Epidermal melanocyte (primary cell): Measurements from ENCODE around the gene KY.

Source experiments
- DNase-seq: peaks from one replicate; pipeline ENCODE4 v3.0.0; 2011; ENCODE audit warnings: low spot score; ENCODE audit not compliant: insufficient read length

KY gene, protein sequence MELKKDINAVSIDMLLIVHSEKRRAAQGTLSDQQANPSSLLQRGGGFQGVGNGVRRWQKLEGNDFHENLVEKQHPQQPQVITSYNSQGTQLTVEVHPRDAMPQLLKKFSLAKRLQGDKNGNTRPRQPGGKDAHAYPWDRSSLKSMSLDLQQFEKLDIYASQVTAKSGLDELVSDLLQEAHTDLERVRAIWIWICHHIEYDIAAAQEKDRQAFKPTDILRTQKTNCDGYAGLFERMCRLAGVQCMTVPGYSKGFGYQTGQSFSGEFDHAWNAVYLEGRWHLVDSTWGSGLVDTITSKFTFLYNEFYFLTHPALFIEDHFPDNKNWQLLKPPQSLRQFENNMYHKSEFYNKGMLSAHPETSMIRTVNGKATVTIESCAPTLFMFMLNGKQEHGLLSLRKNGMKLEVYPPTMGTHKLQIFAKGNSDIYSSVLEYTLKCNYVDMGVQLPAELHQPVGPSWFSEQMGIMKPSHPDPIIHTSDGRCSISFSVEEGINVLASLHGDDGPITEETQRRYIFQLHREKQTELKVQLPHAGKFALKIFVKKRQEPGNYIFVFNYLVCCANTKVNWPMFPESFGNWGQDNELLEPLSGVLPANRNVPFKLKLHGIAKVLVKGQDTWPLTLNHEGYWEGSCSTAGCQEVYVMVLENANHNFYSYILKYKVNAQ

DNA sequence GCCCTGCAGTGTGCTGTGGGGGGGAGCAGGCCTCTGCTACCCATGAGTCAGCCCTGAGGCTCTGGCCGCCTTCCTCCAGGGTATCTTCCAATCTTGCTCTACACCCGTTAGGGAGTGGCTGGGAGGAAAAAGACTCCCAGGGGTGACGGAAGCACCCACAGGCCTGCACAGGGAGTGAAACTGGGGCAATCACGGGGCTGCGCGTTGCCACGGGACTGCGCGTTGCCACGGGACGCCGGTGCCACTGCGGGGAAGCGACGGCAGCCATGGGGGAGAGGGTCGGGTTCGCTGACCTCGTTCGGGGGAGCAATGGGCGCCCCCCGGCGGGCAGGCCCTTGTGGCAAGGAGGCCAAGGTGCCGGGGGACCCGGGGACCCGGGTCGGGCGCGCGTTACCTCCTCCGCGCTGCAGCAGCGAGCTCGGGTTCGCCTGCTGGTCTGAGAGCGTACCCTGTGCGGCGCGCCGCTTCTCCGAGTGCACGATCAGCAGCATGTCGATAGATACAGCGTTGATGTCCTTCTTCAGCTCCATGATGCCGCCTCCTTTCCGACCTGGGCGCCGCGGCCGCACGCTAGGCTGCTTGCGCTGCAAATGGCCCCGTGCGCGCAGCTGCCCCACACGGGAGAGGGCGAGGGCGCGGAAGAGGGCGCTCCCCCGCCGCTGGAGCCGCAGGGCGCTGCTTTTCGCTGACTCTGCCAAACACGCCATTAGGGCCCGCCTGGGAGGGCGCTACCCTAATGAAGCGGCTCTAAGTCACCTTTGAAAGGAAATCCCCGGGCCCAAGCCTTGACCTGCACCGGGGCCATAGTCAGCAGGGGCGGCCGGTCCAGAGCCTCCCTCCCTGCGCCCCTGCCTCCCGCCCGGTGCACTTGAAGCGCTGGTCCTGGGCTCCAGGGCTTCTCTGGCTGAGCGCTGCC is at the start of gene KY:
TSS of gene KY (minus strand) at position 592 of the 916 bp plus-strand sequence. CDS start at position 530, 62 bp downstream.
- no peak for DNase-seq

DNA sequence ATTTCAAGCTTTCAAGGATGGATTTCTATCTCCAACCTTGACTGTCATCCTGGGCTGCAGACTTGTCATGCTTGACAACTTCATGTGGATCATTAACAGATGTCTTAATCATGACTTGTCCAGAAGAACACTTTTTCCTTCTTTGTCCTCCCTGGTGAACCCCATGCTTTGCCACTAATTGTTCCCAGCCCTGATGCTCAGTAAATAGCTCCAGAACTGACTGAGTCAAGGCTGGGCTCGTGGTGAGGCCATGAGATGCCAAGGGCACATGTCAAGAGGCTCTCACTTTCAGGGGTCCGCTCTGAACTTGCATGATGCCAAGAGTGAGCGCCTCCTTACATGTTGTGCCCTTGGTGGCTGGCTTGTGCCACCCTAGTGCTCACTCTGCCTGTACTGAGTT is 48.9 kb upstream of the KY start:
- no peak for DNase-seq

DNA sequence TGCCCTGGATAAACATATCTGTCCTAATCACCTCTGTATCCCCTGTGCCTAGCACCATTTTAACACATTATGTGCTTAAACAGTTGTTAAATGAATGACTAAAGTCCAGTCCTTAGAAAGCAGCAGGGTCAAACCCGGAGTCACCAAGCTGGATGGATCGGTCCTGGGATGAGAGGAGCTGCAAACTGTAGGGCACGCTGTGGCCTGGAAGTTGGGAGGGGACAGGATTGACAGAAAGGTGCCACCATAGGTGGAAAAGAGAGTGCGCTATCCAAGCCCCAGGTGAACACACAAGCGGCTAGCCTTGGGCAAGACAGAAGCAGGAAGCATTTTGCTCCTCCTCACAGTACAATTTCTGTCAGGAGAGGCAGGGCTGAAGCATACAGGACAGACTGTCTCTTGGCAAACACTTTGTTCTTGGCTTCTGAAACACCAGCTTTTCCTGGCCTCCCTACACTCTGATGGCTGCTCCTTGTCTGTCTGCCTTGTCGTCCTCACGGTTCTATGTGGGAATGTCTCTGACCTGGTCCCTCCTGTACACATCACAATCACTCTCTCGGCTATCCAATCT is 48.4 kb upstream of the KY start:
- DNase-seq, result no peak

DNA sequence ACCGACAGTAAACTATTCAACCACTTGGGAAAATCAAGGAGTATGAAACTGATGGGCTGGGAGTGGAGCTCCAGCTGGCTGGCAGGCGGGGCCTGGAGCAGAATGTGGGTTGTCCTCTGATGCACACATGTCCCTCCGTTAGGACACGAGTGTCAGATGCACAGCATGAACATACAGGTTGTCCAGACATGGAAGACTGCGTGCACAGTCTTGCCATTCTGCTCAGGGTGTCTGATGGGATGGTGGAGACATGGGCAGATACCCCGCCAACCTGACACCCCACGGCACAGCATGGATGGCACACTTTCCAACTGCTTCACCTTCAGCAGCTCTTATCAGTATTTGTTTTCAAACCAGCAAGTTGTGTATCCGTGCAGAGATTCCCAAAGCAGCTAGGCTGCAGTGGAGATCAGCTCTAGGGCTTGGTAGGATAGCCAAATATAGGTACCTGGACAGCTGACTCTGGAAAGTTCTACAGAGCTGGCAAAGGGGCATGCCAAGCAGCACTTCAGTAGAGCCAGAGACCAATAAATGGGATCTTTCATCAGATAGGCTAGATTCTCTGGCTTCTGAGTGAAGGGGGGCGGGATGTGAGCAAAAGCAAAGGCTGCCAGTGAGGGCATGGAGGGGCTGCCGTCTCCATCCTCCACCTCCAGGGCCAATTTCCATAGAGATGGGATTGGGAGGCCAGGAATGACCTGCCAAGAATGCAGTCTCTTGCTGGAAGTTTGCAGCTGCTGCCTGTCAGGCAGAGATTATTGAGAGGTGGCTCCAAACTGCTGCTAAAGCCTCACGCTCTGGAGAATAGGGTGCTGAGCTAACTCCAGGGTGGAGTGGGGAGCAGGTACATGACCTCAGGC is 47.2 kb upstream of the KY start:
- no peak for DNase-seq

DNA sequence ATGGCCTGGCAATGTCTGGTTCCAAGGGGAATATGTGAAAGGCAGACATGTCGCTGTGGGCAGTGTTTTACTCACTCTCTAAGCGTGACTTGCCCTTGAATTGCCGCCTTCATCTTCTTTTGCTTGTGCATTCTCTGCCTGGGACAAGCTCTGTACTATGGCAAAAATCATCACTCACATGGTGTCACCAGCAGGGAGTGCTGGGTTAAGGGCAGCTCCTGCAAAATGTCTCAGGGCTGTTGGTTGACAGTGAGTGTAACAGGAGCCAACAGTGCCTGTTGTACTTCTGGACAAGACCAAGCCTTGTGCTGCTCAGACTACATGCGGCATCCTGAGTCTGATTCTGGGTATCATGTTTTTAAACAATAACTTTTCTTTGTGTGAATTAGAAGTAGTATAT is 45.3 kb upstream of the KY start:
- DNase-seq, result no peak

DNA sequence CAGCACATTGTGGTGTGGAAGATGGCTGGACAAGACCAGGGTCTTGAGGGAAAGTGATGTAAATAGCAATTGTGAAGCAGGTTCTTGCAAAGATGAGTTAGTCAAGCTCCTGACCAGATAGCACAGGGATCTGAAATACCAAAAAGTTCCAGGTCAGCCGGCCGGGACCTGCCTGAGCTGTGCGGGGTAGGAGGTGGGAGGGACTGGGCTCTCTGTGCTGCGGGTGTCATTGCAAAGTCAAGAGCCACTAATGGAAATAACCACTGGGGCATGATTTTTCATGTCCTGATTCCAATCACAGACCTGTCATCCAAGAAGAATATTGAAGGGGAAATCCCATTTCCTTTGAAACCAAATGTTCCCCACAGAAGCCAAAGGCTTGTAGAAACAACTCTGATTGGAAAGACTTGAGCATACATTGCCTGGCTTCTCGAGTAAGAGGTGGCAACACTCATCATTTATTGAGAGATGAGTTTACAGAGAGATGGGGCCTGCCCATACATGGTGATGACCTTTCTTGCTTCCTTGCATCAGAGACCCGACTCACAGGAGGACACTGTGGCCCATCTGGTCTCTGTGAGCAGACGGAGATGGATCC is 44.2 kb upstream of the KY start:
- DNase-seq, result no peak

DNA sequence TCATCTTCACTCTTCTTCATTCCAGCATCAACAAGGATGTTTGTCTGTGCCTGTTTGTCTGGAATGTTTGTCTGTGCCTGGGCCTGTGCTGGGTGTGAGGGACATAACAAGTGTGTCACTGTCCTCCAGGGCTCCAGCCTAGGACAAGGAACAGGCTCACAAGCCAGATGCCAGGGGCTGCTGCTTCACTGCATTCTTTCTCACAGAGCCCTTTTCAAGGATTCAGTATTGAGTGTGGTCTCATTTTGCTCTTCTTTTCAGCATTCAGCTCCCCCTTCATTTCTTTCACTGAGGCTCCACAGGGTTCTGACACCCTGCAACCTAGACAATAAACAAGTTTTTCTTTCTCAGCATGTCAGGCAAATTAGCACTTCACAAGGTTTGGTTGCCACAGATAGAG is 43.6 kb upstream of the KY start:
- no peak for DNase-seq

DNA sequence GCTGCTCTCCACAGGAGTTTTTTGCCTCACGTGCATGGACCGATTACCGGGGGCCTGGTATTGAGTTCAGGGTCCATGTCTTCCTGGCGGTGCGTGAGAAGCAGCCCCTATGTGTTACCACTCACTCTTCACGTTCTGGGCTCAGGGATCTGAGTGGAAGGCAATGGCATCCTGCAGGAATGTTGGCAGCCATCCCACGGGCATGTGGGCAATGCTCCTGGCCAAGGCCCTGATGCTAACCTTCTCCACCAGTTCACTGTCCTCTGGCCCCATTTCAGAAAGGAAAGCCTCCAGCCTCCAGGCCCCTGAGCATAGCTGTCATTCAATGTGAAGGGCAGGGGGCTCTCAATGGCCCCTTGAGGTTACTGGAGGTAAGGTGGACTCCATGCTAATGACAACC is 43.0 kb upstream of the KY start:
- no peak for DNase-seq

DNA sequence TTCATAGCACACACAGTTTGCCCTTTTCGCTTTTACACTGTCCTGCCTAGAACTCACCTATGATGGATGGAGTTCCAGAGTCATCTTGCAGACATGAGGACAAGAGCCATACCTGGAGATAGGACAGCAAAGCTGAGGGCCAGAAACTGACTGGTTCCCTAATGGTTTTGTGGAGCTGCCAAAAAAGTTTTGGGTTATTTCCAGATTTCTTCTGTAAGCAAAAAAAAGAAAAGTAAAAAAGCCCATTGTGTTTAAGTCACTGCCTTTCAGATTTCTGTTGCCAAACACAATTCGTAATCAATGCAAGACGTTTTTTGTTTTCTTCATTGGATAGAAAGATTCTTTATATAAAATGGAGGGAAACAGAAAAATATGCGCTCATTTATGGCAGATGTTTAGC is 42.4 kb upstream of the KY start:
- DNase-seq, result no peak

DNA sequence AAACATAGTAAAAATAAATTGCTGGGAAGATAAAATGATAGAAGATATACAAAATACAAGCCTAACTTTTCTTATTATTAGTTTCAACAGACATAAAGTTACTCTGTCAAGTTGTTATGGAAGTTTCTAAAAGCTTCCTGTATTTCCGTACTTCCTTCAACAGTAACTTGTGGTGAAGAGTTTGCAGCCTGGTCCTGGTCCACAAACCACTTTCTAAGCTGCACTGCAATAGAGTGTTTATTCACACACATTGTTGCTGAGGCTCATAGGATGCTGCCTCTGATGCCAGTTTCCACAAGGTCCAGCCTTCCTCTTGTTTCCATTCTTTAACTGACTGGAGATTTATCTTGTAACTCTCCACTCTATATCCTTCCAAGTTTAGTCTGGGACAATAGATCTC is 39.4 kb upstream of the KY start:
- DNase-seq, result no peak

DNA sequence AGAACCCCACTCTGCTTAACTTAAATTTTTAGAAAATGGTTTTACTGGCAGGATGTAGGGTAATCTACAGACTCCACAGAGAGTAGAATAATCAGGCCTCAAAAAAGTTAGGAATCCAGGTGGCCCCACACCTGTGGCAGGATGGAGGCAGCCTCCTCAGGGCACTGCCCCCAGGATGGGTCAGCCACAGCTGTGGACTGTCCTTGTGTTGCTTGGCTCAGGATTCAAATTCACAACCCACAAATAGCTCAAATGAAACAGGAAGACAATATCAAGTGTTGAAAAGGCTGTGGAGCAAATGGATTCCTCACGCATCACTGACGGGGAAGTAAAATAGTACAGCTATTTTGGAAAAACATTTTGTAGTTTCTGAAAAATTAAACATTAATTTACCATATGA is 36.8 kb upstream of the KY start:
- DNase-seq, result no peak

DNA sequence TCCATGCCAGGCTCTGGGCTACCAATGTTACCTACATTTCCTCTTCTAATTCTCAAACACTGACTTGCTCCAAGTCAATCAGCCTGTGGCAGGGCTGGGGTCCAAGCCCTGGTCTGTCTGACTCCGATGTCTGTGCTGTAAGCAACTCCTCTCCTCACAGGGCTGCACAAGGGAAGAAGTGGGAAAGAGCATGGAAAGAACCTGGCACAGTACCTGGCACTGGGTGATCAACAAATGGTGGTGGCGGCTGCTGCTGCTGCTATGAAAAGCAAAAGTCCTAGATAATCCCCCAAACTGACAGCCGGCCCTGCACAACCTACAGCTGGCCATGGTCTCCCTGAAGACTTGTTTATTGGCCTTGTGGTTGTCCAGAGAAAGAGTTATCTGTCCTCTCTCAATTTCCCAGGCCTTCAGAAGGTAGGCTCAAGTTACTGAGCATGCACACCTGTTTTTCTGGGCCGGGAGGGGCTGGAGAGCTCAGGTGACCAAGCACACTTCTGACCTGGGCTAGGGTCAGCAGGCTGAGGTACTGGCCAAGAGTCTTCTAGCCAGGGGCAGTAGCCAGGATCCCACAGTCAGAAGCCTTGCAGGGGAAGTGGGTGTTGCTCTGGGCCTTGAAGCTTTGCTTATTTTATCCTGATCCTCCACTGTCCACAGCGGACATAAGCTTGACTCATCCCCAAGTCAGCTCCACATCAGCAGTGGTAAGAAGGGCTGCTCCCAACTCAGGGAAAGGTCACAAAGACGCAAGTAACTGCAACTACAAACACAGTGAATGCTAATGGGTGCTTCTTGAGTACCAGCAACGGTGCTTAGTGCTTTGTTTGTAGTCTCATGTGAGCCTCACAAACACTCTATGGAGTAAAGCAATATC is 35.3 kb upstream of the KY start:
- DNase-seq, result no peak

DNA sequence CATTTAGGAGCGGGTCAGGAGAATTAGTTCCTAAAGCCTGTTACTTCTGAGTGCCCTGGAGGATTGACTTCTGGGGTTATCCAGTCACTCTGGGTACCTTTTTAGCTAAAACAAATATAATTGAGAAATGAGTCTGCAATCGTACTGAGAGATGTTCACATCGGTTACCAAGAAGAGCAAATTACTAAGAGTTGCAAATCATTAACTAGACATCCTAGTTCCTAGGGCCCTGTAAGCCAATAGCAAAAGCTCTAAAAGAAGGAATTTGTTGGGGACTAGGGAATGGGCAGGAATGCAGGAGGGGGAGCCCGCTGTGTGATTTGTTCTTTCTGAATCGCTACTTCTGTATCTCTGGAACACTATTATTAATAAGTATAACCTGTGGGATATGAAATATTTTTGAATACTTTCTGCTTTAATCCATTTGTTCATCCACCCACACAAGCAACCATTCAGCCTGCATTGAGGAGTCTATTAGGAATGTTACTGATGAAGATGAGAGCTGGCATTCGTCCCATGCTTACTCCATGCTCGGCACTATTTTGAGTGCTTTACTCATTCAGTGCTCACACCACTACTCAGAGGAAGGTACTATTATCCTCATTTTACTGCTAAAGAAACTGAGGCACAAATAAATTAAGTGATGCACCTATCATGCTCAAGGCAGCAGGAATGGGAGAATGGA is 31.5 kb upstream of the KY start:
- DNase-seq, result no peak

DNA sequence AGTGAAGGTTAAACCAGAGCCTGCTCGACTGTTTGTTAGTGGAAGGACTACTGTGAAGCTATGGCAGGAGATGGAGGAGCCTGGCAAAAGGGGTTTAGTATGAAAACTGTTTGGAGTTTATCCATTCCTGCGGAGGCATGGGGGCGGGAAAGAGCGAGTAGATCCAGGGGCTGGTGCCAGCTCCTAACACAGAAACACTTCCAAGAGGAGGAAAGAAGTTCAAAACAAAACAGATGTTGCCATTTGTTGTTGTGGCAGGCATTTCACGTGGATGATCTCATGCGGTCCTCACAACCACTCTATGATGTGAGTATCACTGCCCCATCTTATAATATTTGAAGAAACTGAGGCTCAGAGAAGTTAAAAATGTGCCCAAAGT is 30.7 kb upstream of the KY start:
- no peak for DNase-seq

DNA sequence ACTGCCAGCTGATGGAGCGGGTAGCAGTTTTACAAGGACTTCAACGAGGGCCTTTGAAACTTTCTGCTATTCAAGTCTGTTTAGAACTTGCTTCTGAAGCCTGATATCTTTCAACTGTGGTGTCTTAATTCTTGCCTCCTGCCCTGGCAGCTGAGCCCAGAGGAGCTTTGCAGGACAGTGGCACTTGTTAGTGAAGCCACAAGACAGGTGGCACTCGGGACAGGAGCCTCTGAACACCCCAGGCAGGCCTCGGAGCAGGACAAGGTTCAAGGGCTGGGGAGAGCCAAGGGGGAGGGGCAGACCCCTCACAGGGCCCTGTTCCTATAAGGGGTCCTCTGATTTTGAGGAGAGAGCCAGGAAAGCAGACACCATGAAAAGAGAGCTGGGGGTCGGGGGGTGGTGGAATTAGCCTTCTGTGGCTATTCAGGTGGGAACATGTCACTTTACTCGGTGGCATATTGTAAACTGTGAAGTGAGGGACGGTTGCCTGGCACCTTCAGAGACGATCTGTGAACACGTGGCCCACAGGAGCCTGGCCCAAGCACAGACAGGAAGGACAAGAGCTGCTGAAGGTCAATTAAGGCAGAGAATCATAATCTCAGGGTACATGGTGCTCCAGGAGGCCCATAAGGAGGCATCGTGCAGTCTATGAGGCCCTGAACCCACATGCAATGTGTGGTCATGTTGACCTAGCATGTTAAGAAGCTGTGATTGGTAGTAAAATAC is 30.1 kb upstream of the KY start:
- no peak for DNase-seq

DNA sequence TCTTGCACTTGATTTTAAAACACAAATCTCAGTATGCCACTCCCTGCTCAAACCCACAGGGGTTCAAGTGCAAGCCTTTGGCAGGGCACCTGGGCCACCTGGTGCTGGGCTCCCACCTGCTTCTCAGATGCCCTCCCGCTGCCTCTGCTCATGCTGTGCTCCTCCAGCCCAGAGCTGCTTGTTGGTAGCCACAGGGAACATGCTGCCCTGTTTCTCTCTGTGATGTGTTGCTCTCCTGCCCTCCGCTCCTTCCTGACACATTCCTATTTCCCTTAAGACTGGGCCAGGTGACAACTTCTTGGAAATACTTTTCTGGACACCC is 27.1 kb upstream of the KY start:
- DNase-seq, result no peak

DNA sequence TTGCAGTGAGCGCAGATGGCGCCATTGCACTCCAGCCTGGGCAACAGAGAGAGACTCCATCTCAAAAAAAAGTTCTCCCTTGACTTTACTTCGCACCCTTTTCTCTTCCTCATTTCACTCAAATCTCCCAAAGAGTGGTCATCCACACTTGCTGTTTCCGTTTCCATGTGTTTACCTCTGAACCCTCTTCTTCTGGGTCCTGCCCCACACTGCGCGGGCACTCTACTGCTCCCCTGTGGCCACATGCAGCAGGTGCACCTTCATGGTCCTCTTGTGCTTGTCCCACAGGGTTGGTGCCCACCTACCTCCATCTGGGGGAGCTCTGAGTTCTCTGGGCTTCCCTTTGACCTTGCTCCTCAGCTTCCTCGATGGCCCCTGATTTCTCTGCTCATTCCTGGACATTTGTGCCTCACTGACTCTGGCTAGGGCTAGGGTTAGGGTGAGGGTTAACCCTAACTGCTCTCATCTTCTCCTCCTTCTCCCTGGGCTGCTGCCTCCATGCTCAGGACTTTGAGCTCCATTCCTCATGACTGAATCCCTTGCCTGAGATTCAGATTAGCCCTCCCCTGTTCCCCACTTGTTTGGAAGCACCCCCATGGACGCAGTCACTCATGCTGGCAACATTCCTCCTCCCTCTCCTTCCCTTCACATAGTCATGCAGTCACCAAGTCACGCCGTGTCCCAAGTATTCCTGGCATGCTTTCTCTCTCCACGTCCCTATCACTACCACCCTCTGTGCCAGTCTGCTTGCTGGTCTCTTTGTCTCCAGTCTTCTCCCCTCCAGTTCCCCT is 26.6 kb upstream of the KY start:
- DNase-seq, result no peak
